Measurements from ENCODE around the gene GARIN3. TPM values are rescaled to one million over a fixed set of nuclear protein-coding genes. Genes with fewer than 3 reads are reported as not detected.

Gene GARIN3
- total and polyA plus RNA-seq, 9 donors, result not detected

DNA sequence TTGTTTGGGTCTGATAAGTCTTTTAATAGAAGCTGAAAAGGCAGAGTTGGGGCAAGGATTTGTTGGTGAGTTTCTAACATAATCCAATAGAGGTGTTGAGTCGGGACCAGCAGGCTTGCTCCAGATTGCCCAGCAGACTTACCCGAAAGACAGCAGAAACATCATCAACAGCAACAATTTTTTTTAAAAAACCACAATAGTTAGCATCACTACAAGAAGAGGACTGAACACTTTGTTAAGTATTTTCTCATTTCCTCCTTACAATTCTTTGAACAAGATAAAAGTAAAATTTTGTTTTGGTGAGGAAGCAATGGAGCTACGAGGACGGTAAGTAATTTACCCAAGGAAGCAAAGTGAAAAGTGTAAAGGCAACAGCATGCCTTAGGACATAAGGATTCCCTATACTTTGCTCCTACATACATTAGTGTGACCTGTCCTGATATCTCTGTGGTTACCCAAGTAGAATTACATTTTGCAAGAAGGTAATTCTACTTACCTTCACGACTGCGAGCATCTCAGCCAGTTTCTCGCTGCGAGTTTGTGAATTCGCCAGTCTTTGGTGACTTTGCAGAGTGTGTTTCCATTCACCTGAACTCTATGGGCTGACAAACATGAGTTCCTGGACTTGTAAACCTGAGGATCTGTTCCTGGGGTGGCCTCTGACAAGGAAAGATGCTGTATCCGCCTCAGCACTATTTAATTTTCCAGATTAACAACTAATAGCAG is 27.8 kb upstream of the GARIN3 start:
- H3K27me3 ChIP-seq, result no peaks in the 10 kb centered on the region
- H3K4me1 ChIP-seq (ENCODE audit: insufficient read depth), result no peaks in the 10 kb centered on the region
- intact Hi-C loops (cut with DNase I), result no loop called here
- H3K4me3 ChIP-seq, result no peak overlapping the region
- TF ChIP-seq POLR2A (IDR thresholded peaks at IDR 0.05) (no peak), EP300 (IDR thresholded peaks at IDR 0.05) (no peak)
- TF ChIP-seq, protein P1, sequence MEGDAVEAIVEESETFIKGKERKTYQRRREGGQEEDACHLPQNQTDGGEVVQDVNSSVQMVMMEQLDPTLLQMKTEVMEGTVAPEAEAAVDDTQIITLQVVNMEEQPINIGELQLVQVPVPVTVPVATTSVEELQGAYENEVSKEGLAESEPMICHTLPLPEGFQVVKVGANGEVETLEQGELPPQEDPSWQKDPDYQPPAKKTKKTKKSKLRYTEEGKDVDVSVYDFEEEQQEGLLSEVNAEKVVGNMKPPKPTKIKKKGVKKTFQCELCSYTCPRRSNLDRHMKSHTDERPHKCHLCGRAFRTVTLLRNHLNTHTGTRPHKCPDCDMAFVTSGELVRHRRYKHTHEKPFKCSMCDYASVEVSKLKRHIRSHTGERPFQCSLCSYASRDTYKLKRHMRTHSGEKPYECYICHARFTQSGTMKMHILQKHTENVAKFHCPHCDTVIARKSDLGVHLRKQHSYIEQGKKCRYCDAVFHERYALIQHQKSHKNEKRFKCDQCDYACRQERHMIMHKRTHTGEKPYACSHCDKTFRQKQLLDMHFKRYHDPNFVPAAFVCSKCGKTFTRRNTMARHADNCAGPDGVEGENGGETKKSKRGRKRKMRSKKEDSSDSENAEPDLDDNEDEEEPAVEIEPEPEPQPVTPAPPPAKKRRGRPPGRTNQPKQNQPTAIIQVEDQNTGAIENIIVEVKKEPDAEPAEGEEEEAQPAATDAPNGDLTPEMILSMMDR (IDR thresholded peaks at IDR 0.05), result no peak
- H3K9me3 ChIP-seq, result peaks cover 0 to 3% of the 10 kb centered on the region in 2 donors
- H3K27ac ChIP-seq, result no peak overlapping the region
- no peak for DNase-seq
- 88 to 93% (median 92%) methylated on average over 10 of the region's 10 CpGs for WGBS, 3 donors
- H3K36me3 ChIP-seq, result no peaks in the 10 kb centered on the region

DNA sequence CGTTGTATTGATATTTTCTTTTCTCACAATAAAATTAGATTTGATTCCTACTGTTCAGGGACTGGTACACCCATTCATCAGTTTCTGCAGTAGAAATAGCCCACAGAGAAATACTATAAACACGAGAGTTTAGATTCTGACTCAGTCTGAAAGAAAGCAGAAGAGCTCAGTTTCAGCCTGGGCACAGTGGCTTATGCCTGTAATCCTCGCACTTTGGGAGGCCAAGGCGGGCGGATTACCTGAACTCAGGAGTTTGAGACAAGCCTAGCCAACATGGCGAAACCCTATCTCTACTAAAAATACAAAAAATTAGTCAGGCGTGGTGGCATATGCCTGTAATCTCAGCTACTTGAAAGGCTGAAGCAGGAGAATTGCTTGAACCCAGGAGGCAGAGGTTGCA is 23.2 kb upstream of the GARIN3 start:
- Histone ChIP-seq H3K9me3 (peaks cover 0 to 3% of the 10 kb centered on the region in 2 donors), H3K4me3 (no peak overlapping the region), H3K4me1 (ENCODE audit: insufficient read depth) (no peaks in the 10 kb centered on the region), H3K36me3 (no peaks in the 10 kb centered on the region), H3K27ac (no peak overlapping the region), H3K27me3 (no peaks in the 10 kb centered on the region)
- DNase-seq, result no peak
- TF ChIP-seq, protein P1 (IDR thresholded peaks at IDR 0.05), result no peak
- TF ChIP-seq POLR2A (IDR thresholded peaks at IDR 0.05), result no peak
- no peak for TF ChIP-seq EP300 (IDR thresholded peaks at IDR 0.05)
- 81 to 93% (median 84%) methylated on average over 7 of the region's 7 CpGs for WGBS, 3 donors
- intact Hi-C loops (cut with DNase I), result no loop called here

DNA sequence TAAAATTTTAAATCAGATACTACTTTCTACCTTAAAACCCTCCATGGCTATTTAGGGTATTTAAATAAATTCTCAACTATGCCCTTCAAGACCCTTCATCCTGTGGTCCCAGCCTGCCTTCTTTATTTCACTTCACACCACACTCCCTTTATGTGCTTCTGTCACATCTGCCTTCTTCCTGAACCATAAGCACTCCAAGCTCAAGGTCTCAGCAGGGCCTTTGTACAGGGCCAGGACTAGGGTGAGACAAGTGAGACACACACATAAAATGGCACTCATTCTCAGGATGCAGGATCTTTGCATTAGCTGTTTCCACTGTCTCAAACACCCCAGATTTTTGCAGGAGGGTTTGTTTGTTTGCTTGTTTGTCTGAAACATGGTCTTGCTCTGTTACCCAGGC is 22.2 kb upstream of the GARIN3 start:
- Histone ChIP-seq H3K27ac (no peak overlapping the region), H3K27me3 (no peaks in the 10 kb centered on the region), H3K36me3 (no peaks in the 10 kb centered on the region), H3K4me1 (ENCODE audit: insufficient read depth) (no peaks in the 10 kb centered on the region), H3K9me3 (peaks cover 0 to 3% of the 10 kb centered on the region in 2 donors), H3K4me3 (no peak overlapping the region)
- no peak for DNase-seq
- TF ChIP-seq POLR2A (IDR thresholded peaks at IDR 0.05) (no peak), EP300 (IDR thresholded peaks at IDR 0.05) (no peak)
- TF ChIP-seq, protein P1 (IDR thresholded peaks at IDR 0.05), result no peak
- intact Hi-C loops (cut with DNase I), result no loop called here

DNA sequence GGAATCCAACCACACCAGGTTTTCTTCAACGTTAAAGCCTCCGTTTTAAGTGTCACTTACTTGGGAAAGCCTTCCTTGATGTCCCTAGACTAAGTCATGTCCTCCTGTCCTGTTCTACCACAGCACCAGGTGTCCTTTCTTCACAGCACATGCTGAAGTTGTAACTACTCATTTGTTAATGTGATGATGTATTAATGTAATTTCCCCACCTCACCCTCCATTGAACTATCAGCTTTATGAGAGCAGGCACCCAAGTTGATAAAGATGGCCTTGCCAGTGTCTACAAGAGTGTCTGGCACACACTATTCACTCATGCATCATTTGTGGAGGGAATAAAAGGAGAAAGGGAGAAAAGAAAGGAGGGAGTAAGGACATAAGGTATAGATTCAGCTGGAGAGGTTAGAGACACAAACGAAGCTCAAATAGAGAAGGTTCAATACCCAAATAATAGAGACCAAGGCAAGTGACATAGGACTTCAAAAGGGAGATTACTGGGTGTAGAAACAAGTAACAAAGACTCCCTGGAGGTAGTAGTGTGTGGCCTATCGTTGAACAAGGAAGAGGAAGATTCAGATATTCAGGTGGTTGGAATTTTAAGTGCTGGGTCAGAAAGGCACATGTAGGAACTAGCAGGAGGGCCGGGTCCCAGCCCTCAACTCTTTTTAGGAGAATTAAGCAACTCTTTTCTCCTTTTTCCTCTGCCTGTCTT is 21.1 kb upstream of the GARIN3 start:
- TF ChIP-seq, protein P1 (IDR thresholded peaks at IDR 0.05), result no peak
- TF ChIP-seq POLR2A (IDR thresholded peaks at IDR 0.05), result no peak
- TF ChIP-seq EP300 (IDR thresholded peaks at IDR 0.05), result no peak
- H3K4me1 ChIP-seq (ENCODE audit: insufficient read depth), result no peaks in the 10 kb centered on the region

More for the DNA sequence above, 21.1 kb upstream of the GARIN3 start:
- intact Hi-C loops (cut with DNase I), result no loop called here
- no peak for DNase-seq
- 59 to 70% (median 62%) methylated on average over 5 of the region's 5 CpGs for WGBS, 3 donors
- no peaks in the 10 kb centered on the region for H3K27me3 ChIP-seq
- H3K27ac ChIP-seq, result no peak overlapping the region
- H3K9me3 ChIP-seq, result peaks cover 0 to 2% of the 10 kb centered on the region in 2 donors
- no peak overlapping the region for H3K4me3 ChIP-seq
- no peaks in the 10 kb centered on the region for H3K36me3 ChIP-seq

Measured in ovary (tissue), 9 donors.